Thyroid gland (tissue), 4 donors: ENCODE measurements around the gene ZDHHC17.

Experiments used
- POLR2A ChIP-seq, 2 donors: fragments of 450-650 bp; IDR thresholded peaks; one replicate each; pipeline ENCODE4 v1.6.1; 2017; ENCODE audit warnings: antibody characterized with exemption in 2 of 2, mild to moderate bottlenecking in 2 of 2, moderate library complexity in 1 of 2
- TF ChIP-seq, protein P1 (sequence below), 6 experiments: fragments of 200-600 bp in 3 of 6; fragments of 450-650 bp in 3 of 6; sonication (generic) in 3 of 6; IDR thresholded peaks; one replicate each; pipeline ENCODE4 v1.5.1; 2016 to 2019; ENCODE audit warnings: antibody characterized with exemption in 6 of 6, mild to moderate bottlenecking in 2 of 6, inconsistent platforms in 1 of 6, moderate library complexity in 1 of 6

DNA sequence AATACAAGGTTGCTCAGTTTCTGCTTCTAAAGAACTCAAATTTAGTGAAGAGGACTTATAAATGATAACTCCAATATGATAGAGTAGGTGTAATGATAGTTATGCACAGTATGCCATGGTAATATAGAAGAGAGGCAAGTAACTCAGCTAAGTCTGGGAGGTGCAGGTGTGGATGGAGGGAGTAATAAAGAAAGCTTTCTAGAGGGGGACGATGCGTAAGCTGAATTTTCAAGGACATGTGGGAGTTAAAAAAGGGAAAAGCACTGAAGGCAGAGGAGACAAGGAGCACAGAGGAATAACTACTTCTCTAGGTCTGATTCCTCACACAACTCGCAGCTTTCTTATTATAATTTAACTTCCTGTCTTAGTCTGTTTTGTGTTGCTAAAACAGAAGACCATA lies 49.1 kb upstream of the ZDHHC17 start:
- TF ChIP-seq, protein P1, sequence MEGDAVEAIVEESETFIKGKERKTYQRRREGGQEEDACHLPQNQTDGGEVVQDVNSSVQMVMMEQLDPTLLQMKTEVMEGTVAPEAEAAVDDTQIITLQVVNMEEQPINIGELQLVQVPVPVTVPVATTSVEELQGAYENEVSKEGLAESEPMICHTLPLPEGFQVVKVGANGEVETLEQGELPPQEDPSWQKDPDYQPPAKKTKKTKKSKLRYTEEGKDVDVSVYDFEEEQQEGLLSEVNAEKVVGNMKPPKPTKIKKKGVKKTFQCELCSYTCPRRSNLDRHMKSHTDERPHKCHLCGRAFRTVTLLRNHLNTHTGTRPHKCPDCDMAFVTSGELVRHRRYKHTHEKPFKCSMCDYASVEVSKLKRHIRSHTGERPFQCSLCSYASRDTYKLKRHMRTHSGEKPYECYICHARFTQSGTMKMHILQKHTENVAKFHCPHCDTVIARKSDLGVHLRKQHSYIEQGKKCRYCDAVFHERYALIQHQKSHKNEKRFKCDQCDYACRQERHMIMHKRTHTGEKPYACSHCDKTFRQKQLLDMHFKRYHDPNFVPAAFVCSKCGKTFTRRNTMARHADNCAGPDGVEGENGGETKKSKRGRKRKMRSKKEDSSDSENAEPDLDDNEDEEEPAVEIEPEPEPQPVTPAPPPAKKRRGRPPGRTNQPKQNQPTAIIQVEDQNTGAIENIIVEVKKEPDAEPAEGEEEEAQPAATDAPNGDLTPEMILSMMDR (IDR thresholded peaks at IDR 0.05) = no peak
- TF ChIP-seq POLR2A (IDR thresholded peaks at IDR 0.05) = no peak
